ENCODE data around the gene CTCF. TPM values are rescaled to one million over a fixed set of nuclear protein-coding genes. Genes with fewer than 3 reads are reported as not detected.

Gene CTCF
- total and polyA plus RNA-seq, 10 donors, result 24.4 to 67.7 (median 48.6) TPM

DNA sequence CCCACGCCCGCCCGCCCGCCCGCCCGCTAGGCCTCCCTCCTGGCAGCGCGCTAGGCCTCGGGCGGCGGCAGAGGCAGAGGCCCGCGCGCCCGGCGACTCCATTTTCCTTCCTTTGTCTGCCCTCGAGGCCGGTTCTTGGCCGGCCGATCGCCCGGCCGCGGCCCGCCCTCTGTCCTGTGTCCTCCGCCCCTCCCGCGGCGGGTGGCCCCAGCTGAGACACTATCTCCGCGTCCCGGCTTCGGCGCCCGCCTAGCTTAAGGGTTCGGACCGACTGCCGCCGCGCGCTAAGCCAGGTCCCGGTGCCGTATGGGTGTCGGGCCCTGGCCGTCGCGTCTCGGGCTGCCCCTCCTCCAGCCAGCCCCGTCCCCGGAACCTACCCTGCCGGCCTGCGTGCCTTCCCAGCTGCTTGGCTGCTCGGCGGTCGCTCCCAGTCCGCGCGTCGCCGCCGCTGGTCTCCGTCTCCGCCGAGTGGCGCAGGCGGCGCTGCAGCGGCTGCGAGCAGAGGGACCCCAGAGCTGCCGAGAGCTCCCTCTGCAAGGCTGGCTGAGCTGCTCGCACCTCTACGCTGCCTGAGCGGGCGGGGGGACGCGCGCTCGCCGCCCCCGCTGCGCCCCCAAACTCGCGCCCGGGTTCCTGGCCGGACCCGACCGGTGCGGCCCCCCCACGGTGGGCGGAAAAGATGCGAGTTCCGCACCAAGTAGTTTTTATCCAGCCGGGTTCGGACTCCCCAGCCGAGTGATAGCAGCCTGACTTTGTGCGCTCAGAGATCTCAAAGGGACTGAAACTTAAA is 787 bp downstream of the CTCF start:
- Histone ChIP-seq H3K27me3 (replicated peaks in 1 of 7) (no peaks in the 10 kb centered on the region), H3K27ac (peak overlapping the region; percentile 94 to 100 (median 100)), H3K36me3 (peaks cover 0 to 4% (median 0%) of the 10 kb centered on the region in 6 donors), H3K4me1 (peaks cover 36 to 79% (median 61%) of the 10 kb centered on the region in 6 donors), H3K9me3 (no peaks in the 10 kb centered on the region), H3K4me3 (peak overlapping the region; percentile 68 to 95 (median 87))
- peak; percentile 94 for DNase-seq
- intact Hi-C loops (cut with DNase I; ENCODE audit: low total_unique reads), result no loop called here
- 0 to 1% (median 0%) methylated on average over 25 to 96 of the region's 96 CpGs for WGBS, 5 donors
- TF ChIP-seq POLR2AphosphoS5 (IDR thresholded peaks at IDR 0.05) (peak; percentile 65 to 86 (median 82)), POLR2A (IDR thresholded peaks at IDR 0.05) (no peak), CTCF (IDR thresholded peaks at IDR 0.05 in 8 of 11, conservative IDR thresholded peaks at IDR 0.05 in 3 of 11) (peak in 3 of 11 experiments; percentile 12 to 28 (median 17))

GRCh38 chr16:67563708-67564468 is 1.6 kb downstream of the CTCF start:
- WGBS, 5 donors, result 1 to 3% (median 1%) methylated on average over 20 of the region's 20 CpGs
- Histone ChIP-seq H3K4me1 (peaks cover 36 to 79% (median 68%) of the 10 kb centered on the region in 6 donors), H3K36me3 (no peaks in the 10 kb centered on the region), H3K27ac (peak overlapping the region; percentile 94 to 100 (median 100)), H3K9me3 (no peaks in the 10 kb centered on the region), H3K27me3 (replicated peaks in 1 of 7) (no peaks in the 10 kb centered on the region), H3K4me3 (peak overlapping the region; percentile 68 to 95 (median 87))
- DNase-seq, result no peak
- TF ChIP-seq CTCF (IDR thresholded peaks at IDR 0.05 in 8 of 11, conservative IDR thresholded peaks at IDR 0.05 in 3 of 11), result no peak
- TF ChIP-seq POLR2A (IDR thresholded peaks at IDR 0.05), result peak in 1 of 3 donors; percentile 9
- peak in 1 of 3 donors; percentile 45 for TF ChIP-seq POLR2AphosphoS5 (IDR thresholded peaks at IDR 0.05)
- intact Hi-C loops (cut with DNase I; ENCODE audit: low total_unique reads), result no loop called here

GRCh38 chr16:67565470-67566100 is 3.3 kb downstream of the CTCF start:
- H3K36me3 ChIP-seq, result peaks cover 0 to under 1% (median 0%) of the 10 kb centered on the region in 6 donors
- peak overlapping the region in 3 of 8 donors; percentile 31 to 59 (median 36) for H3K27ac ChIP-seq
- intact Hi-C loops (cut with DNase I; ENCODE audit: low total_unique reads), result no loop called here
- no peak for DNase-seq
- 70 to 84% (median 81%) methylated on average over 8 of the region's 8 CpGs for WGBS, 5 donors
- TF ChIP-seq POLR2AphosphoS5 (IDR thresholded peaks at IDR 0.05) (no peak), CTCF (IDR thresholded peaks at IDR 0.05 in 8 of 11, conservative IDR thresholded peaks at IDR 0.05 in 3 of 11) (no peak), POLR2A (IDR thresholded peaks at IDR 0.05) (no peak)
- peak overlapping the region in 1 of 8 donors; percentile 86 for H3K4me3 ChIP-seq
- H3K4me1 ChIP-seq, result peaks cover 31 to 80% (median 71%) of the 10 kb centered on the region in 6 donors
- H3K27me3 ChIP-seq (replicated peaks in 1 of 7), result no peaks in the 10 kb centered on the region
- no peaks in the 10 kb centered on the region for H3K9me3 ChIP-seq

Measured in spleen (tissue), 11 donors.